Hippocampal formation (tissue), 2 donors: ENCODE results near the gene ALOXE3.

ENCODE experiments used
- DNase-seq, 2 donors: peaks; one replicate each; lab custom pipeline; 2025; lab: John Stamatoyannopoulos, UW

ALOXE3 gene

GRCh38 chr17:8117980-8118768 is at the start of gene ALOXE3:
ALOXE3 (minus strand) TSS chr17:8118514; CDS start chr17:8117990, 524 bp downstream.
- DNase-seq = no peak

GRCh38 chr17:8167526-8167925 is 49.2 kb upstream of the ALOXE3 start:
- DNase-seq = no peak

- no peak for DNase-seq
Measured at GRCh38 chr17:8166731-8167130, 48.4 kb upstream of the ALOXE3 start.

GRCh38 chr17:8164815-8165131 is 46.5 kb upstream of the ALOXE3 start:
- no peak for DNase-seq

- peak in 1 of 2 donors; percentile 37 for DNase-seq
Measured at GRCh38 chr17:8163978-8164814, 45.9 kb upstream of the ALOXE3 start.

GRCh38 chr17:8162997-8163977 is 45.0 kb upstream of the ALOXE3 start:
- DNase-seq = no peak

GRCh38 chr17:8162233-8162996 is 44.1 kb upstream of the ALOXE3 start, which contains the start of gene VAMP2:
VAMP2 (minus strand) TSS chr17:8162948; CDS start chr17:8162879, 69 bp downstream.
- peak in 1 of 2 donors; percentile 72 for DNase-seq

GRCh38 chr17:8161289-8162232 is 43.2 kb upstream of the ALOXE3 start:
- no peak for DNase-seq

GRCh38 chr17:8160741-8161221 is 42.5 kb upstream of the ALOXE3 start:
- DNase-seq = no peak

- no peak for DNase-seq
Measured at GRCh38 chr17:8160224-8160577, 41.9 kb upstream of the ALOXE3 start.

GRCh38 chr17:8159459-8160223 is 41.3 kb upstream of the ALOXE3 start:
- DNase-seq = no peak

GRCh38 chr17:8159032-8159400 is 40.7 kb upstream of the ALOXE3 start:
- no peak for DNase-seq

- DNase-seq = peak; percentile 86
Measured at GRCh38 chr17:8158267-8159031, 40.1 kb upstream of the ALOXE3 start.

GRCh38 chr17:8156246-8156992 is 38.1 kb upstream of the ALOXE3 start:
- peak; percentile 99 to 100 for DNase-seq

- DNase-seq = no peak
Measured at GRCh38 chr17:8155996-8156245, 37.6 kb upstream of the ALOXE3 start.

- no peak for DNase-seq
Measured at GRCh38 chr17:8155231-8155995, 37.1 kb upstream of the ALOXE3 start.

GRCh38 chr17:8154608-8155155 is 36.4 kb upstream of the ALOXE3 start:
- no peak for DNase-seq
